Activated T-cell treated with anti-CD3 and anti-CD28 coated beads, Interleukin-2, amount 50 U/mL, for 48 hours (primary cell): ENCODE results near the gene PHLPP2.
"Not testable (repeated sequence)": the region's sequence is repeated elsewhere in the genome, so short reads cannot be mapped to it uniquely, and the experiment has no call there.

Experiments used
- DNase-seq, 2 experiments: peaks; one replicate each; pipeline ENCODE4 v3.0.0-alpha.2; 2020

Gene PHLPP2

DNA sequence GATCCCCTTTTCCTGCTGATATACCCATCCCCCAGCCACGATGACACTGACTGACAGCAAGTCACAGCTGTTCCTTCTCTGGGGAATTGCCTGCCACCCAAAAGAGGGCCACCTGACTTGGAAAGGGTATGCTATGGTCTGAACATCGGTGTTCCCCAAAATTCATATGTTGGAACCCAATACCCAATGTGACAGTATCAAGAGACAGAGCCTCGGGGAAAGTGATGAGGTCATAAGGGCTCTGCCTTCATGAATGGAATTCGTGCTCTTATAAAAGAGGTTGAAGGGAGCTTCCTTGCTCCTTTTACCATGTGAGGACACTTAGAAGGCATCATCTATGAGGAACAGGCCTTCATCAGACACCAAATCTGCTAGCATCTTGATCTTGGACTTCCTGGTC lies 106.1 kb downstream of the PHLPP2 start:
- DNase-seq, result no peak

DNA sequence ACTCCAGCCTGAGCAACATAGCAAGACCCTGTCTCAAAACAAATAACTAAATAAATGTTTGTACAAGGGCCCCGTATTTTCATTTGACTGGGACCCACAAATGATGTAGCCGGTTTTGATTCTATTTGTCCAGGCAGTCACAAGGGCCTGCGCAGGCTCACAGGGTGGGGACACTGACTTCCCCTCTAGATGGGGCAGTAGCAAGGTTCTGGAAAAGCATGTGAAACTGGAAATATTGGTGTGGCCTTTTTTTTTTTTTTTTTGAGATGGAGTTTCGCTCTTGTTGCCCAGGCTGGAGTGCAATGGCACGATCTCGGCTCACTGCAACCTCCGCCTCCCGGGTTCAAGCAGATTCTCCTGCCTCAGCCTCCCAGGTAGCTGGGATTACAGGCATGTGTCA lies 109.5 kb downstream of the PHLPP2 start:
- not testable (repeated sequence) for DNase-seq

DNA sequence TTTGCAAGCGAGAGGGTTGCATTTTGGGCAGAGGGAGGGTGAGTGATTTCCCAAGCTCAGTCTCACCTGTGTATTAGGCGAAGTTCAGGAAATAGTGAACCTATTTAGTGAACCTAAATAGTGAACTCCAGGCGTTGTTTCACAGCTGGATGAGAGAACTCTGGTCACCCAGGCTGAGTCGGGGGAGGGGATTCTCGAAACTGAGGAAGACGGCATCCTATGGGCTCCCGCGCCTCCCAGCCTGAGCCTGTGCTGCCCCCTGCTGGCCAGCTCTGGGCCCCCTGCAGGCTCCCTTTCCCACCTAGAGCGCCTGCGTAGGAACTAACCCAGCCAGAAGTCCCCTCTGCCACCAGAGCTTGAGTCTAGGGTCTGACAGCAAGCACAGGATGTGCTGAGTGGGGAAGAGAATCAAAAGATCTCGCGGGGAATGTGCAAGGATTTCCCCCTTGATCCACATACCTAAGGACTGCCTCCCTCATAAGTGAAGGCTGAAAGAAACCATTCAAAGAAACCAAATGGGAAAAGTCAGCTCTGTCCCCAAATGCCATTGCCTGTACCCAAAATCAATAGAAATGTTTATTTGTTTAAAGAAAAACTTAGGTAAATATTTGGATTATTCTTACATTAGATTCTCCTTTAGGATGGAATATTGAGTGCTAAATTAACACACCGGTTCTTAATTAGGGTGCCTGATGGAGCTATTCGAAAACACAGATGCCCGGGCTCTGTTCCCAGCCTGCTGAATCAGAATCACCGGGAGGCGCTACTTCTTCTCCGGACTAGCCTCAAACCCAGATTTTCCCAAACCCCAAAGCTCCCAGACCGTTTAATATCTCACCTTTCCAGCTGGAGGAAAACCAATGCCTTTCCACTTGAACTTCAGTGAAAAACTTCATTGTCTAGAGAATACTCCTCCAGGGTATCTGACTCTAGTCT lies 113.3 kb downstream of the PHLPP2 start:
- peak; percentile 87 to 89 for DNase-seq

DNA sequence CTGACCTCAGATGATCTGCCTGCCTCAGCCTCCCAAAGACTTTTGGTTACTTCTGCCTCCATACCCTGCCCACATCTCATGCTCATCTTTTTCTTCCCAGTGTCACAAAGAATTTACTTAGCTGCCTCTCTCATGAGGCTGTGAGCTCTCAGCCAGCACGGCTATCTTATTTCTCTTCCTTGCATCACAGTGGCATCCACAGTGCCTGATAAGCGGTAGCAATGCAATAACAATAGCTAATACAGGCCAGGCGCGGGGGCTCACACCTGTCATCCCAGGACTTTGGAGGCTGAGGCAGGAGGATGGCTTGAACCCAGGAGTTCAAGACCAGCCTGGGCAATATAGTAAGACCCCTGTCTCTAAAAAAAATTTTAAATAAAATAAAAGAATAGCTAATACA lies 114.1 kb downstream of the PHLPP2 start:
- DNase-seq, result no peak

DNA sequence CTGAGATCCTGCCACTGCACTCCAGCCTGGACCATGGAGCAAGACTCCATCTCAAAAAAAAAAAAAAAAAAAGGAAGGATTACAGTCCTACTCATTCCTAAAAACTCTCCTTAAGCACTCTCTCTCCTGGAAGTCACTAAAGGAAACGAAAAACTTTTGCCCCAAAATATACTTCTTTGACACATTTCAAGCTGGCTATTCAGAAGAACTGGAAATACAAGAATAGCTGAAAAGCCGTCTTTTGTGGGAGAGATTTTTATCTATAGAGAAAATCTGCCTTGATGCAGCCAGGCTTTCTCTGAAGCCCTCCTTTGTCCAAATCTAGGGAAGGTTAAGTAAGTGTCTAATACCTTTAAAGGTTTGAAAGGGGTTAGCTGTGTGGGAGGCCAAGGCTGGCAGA lies 115.4 kb downstream of the PHLPP2 start:
- no peak for DNase-seq

DNA sequence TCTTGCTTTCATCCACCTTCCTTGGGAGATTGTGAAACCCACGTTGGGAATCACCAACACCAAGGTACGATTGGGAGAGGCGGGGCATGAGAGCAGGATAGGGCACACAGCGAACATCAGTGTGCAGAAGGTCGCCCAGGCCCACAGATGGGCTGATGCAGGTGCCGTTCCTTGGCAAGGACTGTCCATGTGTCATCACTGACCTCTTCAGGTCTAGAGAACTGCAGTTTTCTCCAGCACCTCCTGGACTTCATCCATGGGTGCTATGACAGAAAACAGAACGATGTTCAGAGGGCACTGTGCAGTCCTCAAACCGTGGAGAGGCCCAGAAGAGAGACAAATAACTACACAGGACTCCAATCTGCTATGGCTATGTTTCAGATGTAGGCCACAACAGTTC lies 123.7 kb downstream of the PHLPP2 start:
- DNase-seq, result no peak

DNA sequence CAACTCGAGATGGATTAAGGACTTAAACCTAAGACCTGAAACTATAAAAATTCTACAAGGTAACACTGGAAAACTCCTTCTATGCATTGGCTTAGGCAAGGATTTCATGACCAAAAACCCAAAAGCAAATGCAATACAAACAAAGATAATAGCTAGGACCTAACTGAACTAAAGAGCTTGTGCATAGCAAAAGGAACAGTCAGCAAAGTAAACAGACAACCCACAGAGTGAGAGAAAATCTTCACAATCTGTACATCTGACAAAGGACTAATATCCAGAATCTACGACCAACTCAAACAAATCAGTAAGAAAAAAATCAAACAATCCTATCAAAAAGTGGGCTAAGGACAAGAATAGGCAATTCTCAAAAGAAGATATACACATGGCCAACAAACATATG lies 126.1 kb downstream of the PHLPP2 start:
- not testable (repeated sequence) for DNase-seq

DNA sequence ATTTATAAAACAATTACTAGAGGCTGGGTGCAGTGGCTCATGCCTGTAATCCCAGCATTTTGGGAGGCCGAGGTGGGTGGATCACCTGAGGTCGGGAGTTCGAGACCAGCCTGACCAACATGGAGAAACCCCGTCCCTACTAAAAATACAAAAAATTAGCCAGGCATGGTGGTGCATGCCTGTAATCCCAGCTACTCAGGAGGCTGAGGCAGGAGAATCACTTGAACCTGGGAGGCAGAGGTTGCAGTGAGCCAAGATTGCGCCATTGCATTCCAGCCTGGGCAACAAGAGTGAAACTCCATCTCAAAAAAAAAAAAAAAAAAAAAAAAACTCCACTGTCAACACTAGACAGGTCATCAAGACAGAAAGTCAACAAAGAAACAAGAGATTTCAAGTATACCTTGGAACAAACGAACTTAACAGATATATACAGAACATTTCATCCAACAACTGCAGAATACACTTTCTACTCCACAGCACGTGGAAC lies 129.1 kb downstream of the PHLPP2 start:
- not testable (repeated sequence) for DNase-seq
